Adrenal gland (tissue), 5 donors: Measurements from ENCODE around the gene RPRD1B.

ENCODE experiments used
- CTCF ChIP-seq, 6 experiments: fragments of 450-650 bp in 4 of 6; fragments of 200-600 bp in 2 of 6; sonication (generic) in 1 of 6; IDR thresholded peaks; 1 replicate in 5 of 6; 2 replicates in 1 of 6; pipeline versions ENCODE4 v1.5.1 to v1.8.0; 2016 to 2021; ENCODE audit warnings: antibody characterized with exemption in 6 of 6, mild to moderate bottlenecking in 2 of 6, moderate library complexity in 1 of 6
- POLR2A ChIP-seq, 2 donors: fragments of 450-650 bp; IDR thresholded peaks; one replicate each; pipeline ENCODE4 v1.6.1; 2017; ENCODE audit warnings: antibody characterized with exemption in 2 of 2, mild to moderate bottlenecking in 2 of 2, moderate library complexity in 1 of 2
- donor health status: DM: no; HTN: no; CAD: no.

GRCh38 chr20:38125157-38126056 lies 91.9 kb downstream of the RPRD1B start:
- TF ChIP-seq CTCF (IDR thresholded peaks at IDR 0.05): peak in 1 of 6 experiments; percentile 31
- no peak for TF ChIP-seq POLR2A (IDR thresholded peaks at IDR 0.05)
